Medulla oblongata (tissue), 1 donor: ENCODE results near the gene FBXO21.
A peak's percentile ranks its signal among the peaks of the same experiment; 100 is the strongest.
"Not testable (repeated sequence)": the region's sequence is repeated elsewhere in the genome, so short reads cannot be mapped to it uniquely, and the experiment has no call there.

Source experiments
- DNase-seq: peaks from one replicate; pipeline ENCODE4 v3.0.0-alpha.2; 2015; ENCODE audit errors: extremely low spot score

Gene FBXO21

DNA sequence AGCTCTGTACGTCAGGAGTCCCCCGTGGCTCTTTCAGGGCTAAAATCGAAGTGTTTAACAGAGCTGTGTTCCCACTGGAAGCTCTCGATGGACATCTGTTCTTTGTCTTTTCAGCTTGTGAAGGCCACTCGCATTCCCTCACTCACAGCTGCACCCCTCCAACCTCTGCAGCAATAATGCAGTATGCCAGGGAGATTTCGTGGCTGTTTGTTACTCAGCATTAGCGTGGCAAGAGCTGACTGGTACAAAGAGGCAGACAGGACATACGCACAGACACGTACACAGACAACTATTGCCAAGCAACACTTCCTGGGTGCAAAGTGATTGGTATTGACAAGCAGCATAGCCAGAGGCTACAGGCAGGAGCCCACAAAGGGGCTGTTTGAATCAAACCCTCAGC, 11.8 kb upstream of the FBXO21 start:
- no peak for DNase-seq

DNA sequence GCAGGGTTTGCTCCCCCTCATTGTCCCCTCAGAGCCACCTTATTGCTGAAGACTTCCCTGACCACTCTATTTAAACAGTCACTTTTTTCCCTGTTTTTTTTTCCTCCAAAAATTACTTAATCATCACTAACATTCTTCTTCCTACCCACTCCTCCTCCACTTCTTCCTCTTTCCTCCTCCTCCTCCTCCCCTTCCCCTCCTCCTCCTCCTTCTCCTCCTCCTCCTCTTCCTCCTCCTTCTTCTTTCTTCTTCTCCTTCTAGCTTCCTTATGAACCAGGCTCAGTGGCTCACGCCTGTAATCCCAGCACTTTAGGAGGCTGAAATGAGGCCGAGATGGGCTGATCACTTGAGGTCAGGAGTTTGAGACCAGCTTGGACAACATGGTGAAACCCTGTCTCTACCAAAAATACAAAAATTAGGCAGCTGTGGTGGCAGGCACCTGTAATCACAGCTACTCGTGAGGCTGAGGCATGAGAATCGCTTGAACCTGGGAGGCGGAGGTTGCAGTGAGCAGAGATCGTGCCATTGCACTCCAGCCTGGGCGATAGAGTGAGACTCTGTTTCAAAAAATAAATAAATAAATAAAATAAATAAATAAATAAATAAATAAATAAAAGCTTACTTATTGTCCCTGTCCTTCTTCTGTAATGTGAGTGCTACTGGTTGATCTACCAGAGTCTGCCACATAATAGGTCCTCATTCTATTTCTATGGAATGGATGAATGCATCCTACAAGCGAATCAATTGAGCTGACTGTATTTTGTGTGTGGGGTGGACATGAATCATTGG, 9.9 kb upstream of the FBXO21 start:
- not testable (repeated sequence) for DNase-seq

DNA sequence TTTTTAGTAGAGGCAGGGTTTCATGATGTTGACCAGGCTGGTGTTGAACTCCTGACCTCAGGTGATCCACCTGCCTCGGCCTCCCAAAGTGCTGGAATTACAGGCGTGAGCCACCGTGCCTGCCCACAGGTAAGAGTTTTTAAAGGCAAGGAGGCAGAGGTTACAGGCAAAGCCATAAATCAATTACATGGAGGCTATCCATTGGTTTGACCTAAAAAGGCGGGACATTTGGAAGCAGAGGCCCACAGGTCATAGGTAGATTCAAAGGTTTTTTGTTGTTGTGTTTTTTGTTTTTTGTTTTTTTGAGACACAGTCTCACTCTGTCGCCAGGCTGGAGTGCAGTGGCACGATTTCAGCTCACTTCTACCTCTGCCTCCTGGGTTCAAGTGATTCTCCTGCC, 6.1 kb upstream of the FBXO21 start:
- DNase-seq = not testable (repeated sequence)

DNA sequence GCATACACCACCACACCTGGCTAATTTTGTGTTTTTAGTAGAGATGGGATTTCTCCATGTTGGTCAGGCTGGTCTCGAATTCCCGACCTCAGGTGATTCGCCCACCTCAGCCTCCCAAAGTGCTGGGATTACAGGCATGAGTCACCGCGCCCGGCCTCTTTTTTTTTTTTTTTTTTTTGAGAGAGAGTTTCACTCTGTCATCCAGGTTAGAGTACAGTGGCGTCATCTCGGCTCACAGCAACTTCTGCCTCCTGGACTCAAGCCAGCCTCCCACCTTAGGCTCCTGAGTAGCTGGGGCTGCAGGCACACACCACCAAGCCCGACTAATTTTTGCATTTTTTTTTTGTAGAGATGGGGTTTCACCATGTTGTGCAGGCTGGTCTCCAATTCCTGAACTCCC, 4.8 kb upstream of the FBXO21 start:
- DNase-seq = not testable (repeated sequence)

DNA sequence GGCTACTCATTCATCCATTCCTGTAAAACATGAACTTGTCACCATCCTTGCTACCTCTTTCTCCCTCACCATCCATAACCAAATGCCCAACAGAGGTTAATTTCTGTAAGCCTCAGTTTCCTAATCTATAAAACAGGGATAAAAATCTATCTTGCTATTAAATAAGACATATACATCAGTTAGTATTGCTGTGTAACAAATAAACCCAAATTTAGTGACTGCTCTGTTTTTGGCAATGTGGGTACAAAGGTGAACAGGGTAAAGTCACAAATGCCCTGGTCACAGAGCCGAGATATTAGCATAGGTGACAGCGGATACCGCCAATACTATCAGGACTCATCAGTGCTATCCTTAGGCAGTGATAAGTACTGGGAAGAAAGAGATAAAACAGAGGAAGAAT, 3.6 kb upstream of the FBXO21 start:
- no peak for DNase-seq

DNA sequence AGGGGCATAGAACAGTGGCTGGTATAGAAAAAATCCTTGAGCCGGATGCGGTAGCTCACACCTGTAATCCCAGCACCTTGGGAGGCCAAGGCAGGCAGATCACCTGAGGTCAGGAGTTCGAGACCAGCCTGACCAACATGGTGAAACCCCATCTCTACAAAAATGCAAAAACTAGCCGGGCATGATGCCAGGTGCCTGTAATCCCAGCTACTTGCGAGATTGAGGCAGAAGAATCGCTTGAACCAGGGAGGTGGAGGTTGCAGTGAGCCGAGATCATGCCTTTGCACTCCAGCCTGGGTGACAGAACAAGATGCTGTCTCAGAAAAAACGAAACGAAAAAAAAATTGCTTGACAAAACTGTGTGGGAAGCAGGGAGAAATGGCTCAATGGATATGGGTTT, 2.3 kb upstream of the FBXO21 start:
- not testable (repeated sequence) for DNase-seq

DNA sequence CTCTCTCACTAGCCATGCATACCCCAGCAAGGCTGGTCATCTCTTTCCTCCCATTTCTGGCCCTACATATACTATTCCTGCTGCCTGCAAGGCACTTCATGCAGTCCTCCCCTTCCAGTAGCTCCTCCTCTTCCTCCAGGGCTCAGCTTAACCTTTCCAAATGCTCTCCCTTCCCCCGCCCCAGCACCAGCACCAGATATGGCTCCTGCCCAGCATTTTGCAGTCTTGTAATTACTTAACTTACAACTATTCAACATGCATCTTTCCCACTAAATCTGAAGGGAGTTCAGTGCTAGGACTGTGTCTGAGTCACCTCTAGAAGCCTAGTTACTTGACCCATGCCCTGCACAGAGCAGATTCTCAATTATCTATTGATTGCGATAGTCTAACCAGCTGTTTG, 1.8 kb upstream of the FBXO21 start:
- DNase-seq = no peak

DNA sequence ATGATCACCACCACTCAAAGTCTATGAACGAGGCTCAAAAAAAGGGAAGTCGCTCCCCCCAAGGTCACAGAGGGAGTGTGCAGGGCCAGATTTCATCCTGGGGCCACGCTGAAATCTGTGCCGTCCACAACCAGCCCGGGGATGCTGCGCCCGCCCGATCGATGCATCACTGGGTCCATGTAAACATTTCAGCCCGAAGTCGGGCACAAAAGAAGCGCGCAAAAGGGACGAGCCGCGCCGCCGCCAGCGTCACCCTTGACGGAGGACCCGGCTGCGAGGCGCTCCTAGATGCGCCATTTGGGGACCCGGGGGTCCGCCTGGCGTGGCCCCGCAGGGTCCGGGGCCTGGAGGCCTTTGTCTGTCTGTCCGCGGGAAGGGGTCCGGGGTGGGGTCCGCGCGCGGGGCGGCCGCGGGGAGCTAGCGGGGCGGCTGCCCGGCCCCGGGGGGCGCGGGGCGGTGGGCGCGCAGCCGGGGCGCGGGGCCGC, 503 bp downstream of the FBXO21 start:
- DNase-seq = peak; percentile 15

DNA sequence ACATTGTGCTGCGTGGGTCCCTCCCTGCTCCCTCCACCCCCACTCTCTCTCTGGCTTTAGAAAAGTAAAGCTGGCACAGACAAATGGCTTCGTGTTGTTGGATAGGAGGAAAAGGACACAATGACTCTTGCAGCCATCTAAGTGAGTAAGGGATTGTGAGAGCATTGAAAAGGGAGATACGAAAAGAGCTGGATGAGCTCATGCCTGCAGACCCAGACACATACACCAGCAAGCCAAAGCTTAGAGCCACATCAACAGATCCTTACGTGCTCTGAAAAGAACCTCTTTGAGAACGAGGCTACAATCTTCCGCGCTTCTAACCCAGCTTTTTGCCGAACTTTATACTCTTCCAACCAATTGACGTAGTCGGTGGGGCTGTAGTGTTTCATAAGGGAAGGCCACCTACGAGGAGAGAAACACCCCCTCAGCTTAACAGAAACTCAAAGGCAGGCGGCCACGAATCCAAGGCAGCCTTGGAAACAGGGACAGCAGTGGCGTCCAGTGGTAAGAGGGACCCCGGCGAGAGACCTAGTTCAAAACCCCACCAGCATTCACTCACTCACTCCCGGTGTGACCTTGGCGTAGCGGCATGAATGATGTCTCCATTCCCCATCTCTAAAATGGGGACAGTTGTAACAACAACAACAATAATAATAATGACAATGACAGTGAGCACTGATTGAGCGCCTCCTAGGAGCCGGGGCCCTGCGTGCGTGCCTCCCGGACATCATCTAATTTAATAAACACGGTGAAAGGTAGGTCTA, 1.1 kb downstream of the FBXO21 start:
- DNase-seq = peak; percentile 78

DNA sequence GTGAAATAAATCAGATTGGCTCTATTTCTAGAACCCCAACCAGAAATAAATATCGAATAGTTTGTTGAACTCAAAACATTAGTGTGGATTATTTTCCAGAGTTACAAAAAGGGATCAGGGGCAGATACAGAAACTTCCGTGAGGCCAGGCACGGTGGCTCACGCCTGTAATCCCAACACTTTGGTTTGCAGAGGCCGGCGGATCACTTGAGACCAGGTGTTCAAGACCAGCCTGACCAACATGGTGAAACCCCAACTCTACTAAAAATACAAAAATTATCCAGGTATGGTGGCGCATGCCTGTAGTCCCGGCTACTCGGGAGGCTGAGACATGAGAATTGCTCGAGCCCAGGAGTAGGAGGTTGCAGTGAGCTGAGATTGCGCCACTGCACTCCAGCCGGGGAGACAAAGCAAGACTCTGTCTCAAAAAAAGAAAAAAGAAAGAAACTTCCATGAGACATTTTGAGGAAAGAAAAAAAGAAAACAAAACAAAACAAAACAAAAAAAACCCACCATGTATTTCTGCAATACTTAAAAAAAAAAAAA, 2.1 kb downstream of the FBXO21 start:
- DNase-seq = no peak

DNA sequence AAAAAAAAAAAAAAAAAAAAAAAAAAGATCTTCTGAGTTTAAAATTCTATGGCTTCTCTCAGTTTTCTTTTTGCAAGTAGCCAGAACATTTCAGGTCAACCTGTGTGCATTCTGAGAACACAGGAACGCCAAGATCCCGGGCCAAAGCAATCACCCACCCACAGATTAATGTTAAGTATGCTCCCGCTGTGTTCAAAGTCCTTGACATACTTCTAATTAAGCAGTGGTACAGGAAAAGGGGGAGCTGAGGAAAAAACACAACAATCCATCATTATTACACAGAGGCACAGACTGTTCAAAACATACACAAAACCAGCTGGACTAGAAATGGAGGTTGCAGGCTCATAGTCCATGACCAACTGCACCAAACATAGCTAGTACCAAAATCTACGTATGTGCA, 2.8 kb downstream of the FBXO21 start:
- DNase-seq = no peak

DNA sequence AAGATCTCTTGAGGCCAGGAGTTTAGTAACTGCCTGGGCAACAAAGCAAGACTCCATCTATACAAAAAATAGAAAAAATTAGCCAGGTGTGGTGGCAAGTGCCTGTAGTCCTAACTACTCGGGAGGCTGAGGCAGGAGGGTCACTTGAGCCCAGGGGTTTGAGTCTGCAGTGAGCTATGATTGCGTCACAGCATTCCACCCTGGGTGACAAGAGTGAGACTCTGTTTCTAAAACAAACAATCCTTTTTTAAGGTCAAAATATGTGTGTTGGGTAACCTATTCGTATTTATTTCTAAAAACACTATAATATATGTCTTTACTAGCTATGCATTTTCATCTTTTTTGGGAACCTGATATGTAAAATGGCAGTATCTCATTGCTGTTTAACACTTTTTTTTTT, 7.4 kb downstream of the FBXO21 start:
- no peak for DNase-seq

DNA sequence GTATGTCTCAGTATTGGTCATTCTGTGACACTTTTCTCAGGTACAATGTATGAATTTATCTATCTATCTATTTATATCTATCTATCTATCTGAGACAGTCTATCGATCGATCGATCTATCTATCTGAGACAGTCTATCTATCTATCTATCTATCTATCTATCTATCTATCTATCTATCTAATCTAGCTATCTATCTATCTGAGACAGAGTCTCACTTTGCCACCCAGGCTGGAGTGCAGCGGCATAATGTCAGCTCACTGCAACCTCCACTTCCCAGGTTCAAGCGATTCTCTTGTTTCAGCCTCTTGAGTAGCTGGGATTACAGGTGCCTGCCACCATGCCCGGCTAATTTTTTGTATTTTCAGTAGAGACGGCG, 8.8 kb downstream of the FBXO21 start:
- DNase-seq = not testable (repeated sequence)

DNA sequence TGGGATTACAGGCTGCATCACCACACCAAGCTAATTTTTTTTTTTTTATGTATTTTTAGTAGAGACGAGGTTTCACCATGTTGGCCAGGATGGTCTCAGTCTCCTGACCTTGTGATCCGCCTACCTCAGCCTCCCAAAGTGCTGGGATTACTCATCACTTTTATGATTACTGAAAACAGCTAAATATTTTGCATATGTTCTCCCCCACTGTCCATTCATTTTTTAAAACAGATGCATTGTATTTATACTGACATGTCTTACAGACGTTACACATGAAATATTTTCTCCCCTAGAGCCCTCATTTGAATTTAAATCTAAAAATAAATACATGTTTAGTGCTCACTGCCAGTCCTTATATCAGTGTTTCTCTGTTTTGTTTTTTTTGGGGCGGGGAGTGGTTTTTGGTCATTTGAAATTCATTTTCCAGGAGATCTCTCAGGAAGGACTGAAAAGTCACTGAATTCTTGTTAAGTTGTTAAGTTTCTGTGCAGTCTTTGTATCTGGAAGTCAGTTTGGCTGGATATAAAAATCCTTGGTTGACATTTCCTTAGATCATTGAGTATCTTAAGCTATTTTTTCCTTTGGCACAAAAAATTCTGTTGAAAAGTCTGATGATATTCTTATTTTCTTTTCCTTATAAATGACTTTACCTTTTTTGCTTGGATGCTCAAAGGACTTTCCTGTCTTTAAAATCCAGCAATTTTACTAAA, 9.4 kb downstream of the FBXO21 start:
- no peak for DNase-seq

DNA sequence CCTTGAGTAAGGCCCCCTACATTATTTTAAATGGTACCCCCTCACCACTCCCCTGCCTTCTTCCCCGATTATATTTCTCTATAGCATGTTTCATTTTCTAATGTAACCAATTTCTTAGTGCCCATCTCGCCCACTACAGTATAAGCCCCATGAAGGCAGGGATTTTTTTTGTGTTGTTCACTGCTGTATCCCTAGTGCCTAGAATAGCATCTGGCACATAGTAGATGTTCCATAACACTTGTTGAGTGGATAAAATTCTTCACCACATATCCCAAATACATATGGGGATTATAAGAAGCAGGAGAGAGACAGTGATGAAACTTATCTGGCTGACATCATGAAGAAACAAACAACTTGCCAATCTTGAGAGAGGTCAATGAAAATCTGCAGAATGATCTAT, 11.5 kb downstream of the FBXO21 start:
- no peak for DNase-seq

DNA sequence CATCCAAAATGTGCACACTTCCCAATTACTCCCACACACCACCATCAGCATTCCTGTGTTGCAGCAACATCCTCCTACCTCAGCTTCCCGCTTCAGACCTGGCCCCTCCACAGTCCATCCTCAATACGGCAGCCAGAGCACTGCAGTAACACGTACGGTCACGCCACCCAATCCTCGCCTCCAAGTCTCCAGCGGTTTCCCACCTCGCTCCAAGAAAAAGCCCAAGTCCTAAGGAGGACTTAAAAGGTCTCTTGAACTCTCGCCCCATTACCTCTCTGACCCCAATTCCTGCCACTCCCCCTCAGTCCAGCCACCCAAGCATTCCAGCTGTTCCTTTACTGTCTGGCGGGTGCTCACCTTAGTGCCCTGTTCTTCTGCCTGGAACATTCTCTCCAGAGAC, 12.0 kb downstream of the FBXO21 start:
- no peak for DNase-seq

DNA sequence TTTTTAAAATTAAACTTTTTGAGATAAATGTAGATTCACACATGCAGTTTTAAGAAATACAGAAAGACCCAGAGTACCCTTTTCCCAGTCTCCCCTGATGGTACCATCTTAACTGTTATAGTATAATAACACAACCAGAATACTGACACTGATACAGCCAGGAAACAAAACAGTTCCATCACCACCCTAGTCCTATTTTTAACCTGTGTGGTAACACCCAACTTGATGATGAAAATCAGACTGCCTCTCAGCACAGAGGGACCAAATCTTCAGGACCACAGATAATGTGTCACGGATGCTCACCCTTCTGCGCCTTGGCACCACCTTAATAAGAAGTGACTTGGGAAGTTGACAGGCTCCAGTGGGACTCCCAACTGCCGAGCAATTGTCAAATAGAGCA, 18.1 kb downstream of the FBXO21 start:
- DNase-seq = no peak

DNA sequence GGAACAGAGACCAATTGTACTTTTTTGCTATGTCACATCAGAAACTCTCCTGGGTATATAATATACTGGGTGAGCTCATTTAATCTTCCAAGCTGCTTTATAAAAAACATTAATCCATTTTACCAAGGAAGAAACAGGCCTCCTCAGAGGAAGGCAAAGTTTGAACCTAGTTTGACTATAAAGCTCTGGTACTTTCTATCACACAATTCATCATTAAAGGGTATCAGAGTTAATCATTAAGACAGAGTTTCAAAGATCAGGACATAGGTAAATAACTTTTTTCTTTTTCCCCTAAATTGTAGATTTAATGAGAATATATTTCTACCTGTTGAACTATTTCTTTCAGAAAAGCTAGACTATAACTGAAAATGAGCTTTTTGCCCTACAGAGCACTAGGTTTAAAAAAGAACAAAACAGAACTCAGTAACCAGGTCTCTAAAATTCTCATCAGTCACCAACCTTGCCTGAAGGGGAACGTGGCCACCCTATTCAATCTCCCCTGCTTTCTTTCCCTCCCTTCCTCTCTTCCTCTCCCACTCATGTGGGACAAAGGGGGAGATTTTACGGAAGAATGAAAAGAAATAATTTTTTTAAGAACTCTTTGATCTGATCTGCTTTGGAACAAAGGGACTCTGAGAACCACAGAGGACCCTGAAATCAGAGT, 18.6 kb downstream of the FBXO21 start:
- no peak for DNase-seq

DNA sequence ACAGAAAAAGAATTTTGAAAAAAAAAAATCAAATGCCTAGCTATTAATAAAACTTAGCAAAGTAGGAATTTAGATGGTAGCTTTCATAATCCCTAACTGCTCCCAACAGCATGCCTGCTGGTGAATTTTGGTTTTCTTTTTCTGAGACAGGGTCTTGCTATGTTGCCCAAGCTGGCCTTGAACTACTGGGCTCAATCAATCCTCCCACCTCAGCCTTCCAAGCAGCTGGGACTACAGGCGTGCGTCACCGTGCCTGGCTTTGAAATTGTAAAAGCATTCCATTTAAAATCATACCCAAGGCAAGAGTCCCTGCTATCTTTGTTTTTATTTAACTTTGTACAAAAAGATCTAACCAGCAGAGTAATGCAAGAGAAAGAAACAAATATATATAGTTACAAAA, 20.7 kb downstream of the FBXO21 start:
- DNase-seq = no peak

DNA sequence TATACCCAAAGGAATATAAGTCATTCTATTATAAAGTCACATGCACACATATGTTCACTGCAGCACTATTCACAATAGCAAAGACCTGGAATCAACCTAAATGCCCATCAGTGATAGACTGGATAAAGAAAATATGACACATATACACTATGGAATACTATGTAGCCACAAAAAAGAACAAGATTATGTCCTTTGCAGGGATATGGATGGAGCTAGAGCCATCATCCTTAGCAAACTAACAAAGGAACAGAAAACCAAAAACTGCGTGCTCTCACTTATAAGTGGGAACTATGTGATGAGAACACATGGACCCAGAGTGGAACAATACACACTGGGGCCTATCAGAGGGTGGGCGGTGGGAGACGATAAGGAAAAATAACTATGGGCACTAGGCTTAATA, 21.3 kb downstream of the FBXO21 start:
- DNase-seq = no peak

DNA sequence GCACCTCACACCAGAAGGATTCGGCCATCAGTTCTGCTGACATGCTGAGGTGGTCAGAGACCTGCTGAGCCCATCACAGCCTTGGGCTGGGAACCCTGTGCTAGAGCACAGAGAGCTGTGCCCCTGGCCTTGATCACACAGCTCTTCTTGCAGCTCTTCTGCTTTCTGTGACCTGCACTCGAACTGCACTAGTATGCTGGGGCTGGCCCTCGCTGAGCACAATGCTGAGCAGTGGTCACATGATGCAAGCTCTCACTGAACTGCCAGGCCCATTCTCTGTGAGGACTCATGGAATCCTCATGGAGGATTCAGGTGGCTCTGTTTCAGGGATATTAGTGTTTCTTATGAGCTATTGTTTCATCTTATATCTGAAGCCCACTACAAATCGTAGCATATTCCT, 22.5 kb downstream of the FBXO21 start:
- no peak for DNase-seq

DNA sequence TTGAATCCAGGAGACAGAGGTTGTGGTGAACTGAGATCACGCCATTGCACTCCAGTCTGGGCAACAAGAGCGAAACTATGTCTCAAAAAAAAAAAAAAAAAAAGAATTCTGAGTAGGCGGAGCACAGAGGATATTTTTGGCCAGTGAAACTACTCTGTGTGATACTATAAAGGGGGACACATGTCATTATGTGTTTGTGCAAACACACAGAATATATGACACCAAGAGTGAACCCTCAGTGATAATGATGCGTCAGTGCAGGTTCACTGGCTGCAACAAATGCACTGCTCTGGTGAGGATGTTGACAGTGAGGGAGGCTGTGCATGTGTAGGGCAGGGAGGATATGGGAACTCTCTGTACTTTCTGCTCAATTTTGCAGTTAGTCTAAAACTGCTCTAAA, 24.2 kb downstream of the FBXO21 start:
- DNase-seq = no peak
